ENCODE results near the gene KIF5A.

KIF5A gene

GRCh38 chr12:57605811-57606311 is 56.0 kb downstream of the KIF5A start:
- Histone ChIP-seq H3K9me3 (ENCODE audit: severe bottlenecking) (no peaks in the 10 kb centered on the region), H3K27ac (ENCODE audit: poor library complexity, severe bottlenecking) (no peak overlapping the region), H3K4me3 (ENCODE audit: severe bottlenecking) (no peak overlapping the region), H3K27me3 (ENCODE audit: insufficient read depth, poor library complexity, severe bottlenecking) (no peaks in the 10 kb centered on the region), H3K4me1 (ENCODE audit: insufficient read depth, poor library complexity, severe bottlenecking) (peaks cover 5% of the 10 kb centered on the region), H3K36me3 (ENCODE audit: low read depth) (peaks cover 6% of the 10 kb centered on the region)
- no peak for DNase-seq (ENCODE audit: low spot score)
- ATAC-seq (ENCODE audit: low read depth), result no peak
- TF ChIP-seq CTCF (IDR thresholded peaks at IDR 0.05; ENCODE audit: poor library complexity, severe bottlenecking), result no peak

GRCh38 chr12:57606399-57606798 is 56.6 kb downstream of the KIF5A start:
- TF ChIP-seq CTCF (IDR thresholded peaks at IDR 0.05; ENCODE audit: poor library complexity, severe bottlenecking), result no peak
- DNase-seq (ENCODE audit: low spot score), result no peak
- no peak for ATAC-seq (ENCODE audit: low read depth)

DNA sequence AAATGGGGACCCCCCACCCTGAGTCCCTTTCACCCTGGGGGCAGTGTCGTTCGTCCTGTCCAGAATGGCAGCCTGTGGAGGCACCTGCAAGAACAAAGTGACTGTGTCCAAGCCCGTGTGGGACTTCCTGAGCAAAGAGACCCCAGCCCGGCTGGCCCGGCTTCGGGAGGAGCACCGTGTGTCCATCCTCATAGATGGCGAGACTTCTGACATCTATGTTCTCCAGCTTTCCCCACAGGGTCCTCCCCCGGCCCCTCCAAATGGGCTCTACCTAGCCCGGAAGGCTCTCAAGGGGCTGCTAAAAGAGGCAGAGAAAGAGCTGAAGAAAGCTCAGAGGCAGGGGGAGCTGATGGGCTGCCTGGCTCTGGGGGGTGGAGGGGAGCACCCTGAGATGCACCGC is 57.0 kb downstream of the KIF5A start:
- Histone ChIP-seq H3K36me3 (ENCODE audit: low read depth) (peaks cover 2% of the 10 kb centered on the region; the same call in 1 of the 2 replicates), H3K4me1 (ENCODE audit: insufficient read depth, poor library complexity, severe bottlenecking) (peaks cover 5% of the 10 kb centered on the region), H3K9me3 (ENCODE audit: severe bottlenecking) (no peaks in the 10 kb centered on the region), H3K27me3 (ENCODE audit: insufficient read depth, poor library complexity, severe bottlenecking) (no peaks in the 10 kb centered on the region), H3K27ac (ENCODE audit: poor library complexity, severe bottlenecking) (no peak overlapping the region), H3K4me3 (ENCODE audit: severe bottlenecking) (no peak overlapping the region)
- no peak for DNase-seq (ENCODE audit: low spot score)
- TF ChIP-seq CTCF (IDR thresholded peaks at IDR 0.05; ENCODE audit: poor library complexity, severe bottlenecking), result no peak
- ATAC-seq (ENCODE audit: low read depth), result no peak

More at GRCh38 chr12:57606399-57606798, 56.6 kb downstream of the KIF5A start:
- Histone ChIP-seq H3K4me3 (ENCODE audit: severe bottlenecking) (no peak overlapping the region), H3K4me1 (ENCODE audit: insufficient read depth, poor library complexity, severe bottlenecking) (peaks cover 5% of the 10 kb centered on the region), H3K27me3 (ENCODE audit: insufficient read depth, poor library complexity, severe bottlenecking) (no peaks in the 10 kb centered on the region), H3K36me3 (ENCODE audit: low read depth) (peaks cover 6% of the 10 kb centered on the region; the same call in 1 of the 2 replicates), H3K27ac (ENCODE audit: poor library complexity, severe bottlenecking) (no peak overlapping the region), H3K9me3 (ENCODE audit: severe bottlenecking) (no peaks in the 10 kb centered on the region)

- no peaks in the 10 kb centered on the region for H3K36me3 ChIP-seq (ENCODE audit: low read depth)
- TF ChIP-seq CTCF (IDR thresholded peaks at IDR 0.05; ENCODE audit: poor library complexity, severe bottlenecking), result no peak
- no peaks in the 10 kb centered on the region for H3K27me3 ChIP-seq (ENCODE audit: insufficient read depth, poor library complexity, severe bottlenecking)
- DNase-seq (ENCODE audit: low spot score) (no peak), ATAC-seq (ENCODE audit: low read depth) (no peak)
- H3K4me3 ChIP-seq (ENCODE audit: severe bottlenecking), result no peak overlapping the region
- H3K9me3 ChIP-seq (ENCODE audit: severe bottlenecking), result no peaks in the 10 kb centered on the region
- no peak overlapping the region for H3K27ac ChIP-seq (ENCODE audit: poor library complexity, severe bottlenecking)
- peaks cover 5% of the 10 kb centered on the region for H3K4me1 ChIP-seq (ENCODE audit: insufficient read depth, poor library complexity, severe bottlenecking)
Measured at GRCh38 chr12:57607958-57608663, 58.3 kb downstream of the KIF5A start.

Measured in RWPE2 (cell line).